ENCODE data around the gene YWHAH. TPM values are rescaled to one million over a fixed set of nuclear protein-coding genes. Genes with fewer than 3 reads are reported as not detected.

YWHAH gene
- total and polyA plus RNA-seq, 2 of the 8 experiments (the other 6 are each of a cell fraction or from before 2014, with no cell fraction given) = 146 to 247 TPM

GRCh38 chr22:31915586-31915985, 28.7 kb upstream of the YWHAH start (continued):
- TF ChIP-seq RAD21 (IDR thresholded peaks at IDR 0.05 in 1 of 2, conservative IDR thresholded peaks at IDR 0.05 in 1 of 2; ENCODE audit: low read depth in 2 of 2, low read length in 2 of 2) = no peak
- TF ChIP-seq KDM4A (IDR thresholded peaks at IDR 0.05; ENCODE audit: low read depth, low read length, severe bottlenecking) = no peak
- no peak for TF ChIP-seq SP1 (IDR thresholded peaks at IDR 0.05; ENCODE audit: low read depth, low read length)
- TF ChIP-seq BRCA1 (IDR thresholded peaks at IDR 0.05; ENCODE audit: low read depth, low read length) = no peak
- no peak for TF ChIP-seq YY1 (IDR thresholded peaks at IDR 0.05; ENCODE audit: low read depth, low read length)
- no peak for TF ChIP-seq TAF7 (optimal IDR thresholded peaks at IDR 0.05; ENCODE audit: borderline replicate concordance, low read depth, low read length)

Measured in H1 (cell line).